ENCODE data around the gene IFNA7. TPM values are rescaled to one million over a fixed set of nuclear protein-coding genes. Genes with fewer than 3 reads are reported as not detected.
"Not testable (repeated sequence)": the region's sequence is repeated elsewhere in the genome, so short reads cannot be mapped to it uniquely, and the experiment has no call there.

IFNA7 gene
- total RNA-seq, 1 donor from 2014 or later = not detected

DNA sequence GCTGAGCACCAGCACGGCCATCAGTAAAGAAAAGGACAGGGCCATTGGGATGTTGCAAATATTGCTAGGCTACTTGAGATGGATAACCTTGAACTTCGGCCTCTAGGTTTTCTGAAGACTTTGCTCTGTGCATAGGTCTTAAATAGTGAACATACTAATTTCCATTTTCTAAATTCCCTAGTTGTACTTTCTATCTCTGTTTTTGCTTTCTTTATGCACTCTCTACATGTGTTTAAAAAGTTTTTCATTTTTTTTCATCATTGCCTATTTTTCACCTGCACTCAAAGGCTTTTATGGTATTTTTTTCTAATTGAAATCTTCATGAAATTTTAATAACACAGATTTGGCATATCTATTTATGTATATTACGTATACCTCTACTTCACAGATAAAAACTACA, 14.5 kb downstream of the IFNA7 start, which contains the start of gene IFNA4:
Gene IFNA4 (minus strand): TSS at position 101 of the 400 bp plus-strand sequence. CDS start 56 bp downstream, at position 45.
- intact Hi-C loops (cut with DNase I); DNase-seq (ENCODE audit: low spot score): not testable (repeated sequence)

DNA sequence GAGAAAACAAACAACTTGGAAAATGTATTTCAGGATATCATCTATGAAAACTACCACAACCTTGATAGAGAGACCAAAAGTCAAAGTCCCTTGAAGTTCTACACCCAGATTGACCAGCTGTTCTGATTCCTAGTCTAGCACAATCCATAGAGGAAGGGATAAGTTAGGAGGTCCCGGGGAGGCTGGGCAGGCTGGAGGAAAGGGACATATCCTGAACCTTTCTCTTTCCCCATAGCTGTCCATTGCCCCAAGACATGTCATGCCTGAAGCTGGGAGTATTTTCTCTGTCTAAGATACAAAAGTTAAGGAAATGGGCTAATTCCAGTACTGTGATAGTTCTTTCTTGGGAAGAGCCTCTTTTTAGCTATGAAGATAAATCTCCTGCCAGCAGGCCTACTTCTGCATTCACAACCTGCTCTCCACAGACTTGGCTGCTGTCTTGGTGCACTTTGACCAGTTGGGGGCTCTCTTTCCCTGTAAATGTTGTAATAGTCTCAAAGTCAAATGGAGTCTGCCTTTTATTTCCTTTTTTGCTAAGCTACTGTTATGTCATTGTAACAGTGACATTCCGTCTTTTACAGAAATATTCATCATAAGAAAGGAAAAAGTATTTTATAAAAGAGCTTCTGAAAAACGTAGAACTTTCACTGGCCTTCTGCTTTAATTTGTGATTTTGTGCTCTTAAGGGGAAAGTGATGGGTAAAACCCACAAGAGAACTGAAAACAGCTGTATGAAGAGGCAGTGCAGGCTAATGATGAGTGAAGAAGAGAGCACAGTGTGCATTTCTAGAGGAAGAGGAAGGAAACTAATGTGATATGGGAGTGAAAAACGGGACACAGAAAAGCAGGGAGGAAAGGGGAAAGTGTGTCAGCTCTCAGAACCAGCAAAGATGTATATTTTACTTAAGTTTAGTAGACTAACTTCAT, 18.9 kb downstream of the IFNA7 start:
- intact Hi-C loops (cut with DNase I); DNase-seq (ENCODE audit: low spot score): not testable (repeated sequence)

DNA sequence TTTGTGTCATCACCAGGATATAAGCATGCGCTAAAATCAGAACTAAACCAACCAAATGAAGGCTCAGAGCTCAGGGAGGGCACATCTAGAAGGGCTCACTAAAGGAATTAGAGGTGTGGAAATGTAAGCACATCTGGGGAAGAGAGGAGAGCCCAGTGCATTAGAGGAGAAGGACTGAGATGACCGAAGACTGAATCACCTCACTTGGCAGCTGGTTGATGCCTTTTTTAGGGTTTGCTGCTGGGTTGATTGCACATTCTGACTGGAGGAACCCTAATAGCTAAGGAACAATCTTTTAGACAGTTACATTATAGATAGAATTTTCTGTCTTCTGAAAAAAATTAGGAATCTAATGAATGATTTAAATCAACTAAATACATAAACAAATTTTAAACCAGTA, 27.3 kb downstream of the IFNA7 start:
- no peak for DNase-seq (ENCODE audit: low spot score)
- intact Hi-C loops (cut with DNase I) = no loop called here

DNA sequence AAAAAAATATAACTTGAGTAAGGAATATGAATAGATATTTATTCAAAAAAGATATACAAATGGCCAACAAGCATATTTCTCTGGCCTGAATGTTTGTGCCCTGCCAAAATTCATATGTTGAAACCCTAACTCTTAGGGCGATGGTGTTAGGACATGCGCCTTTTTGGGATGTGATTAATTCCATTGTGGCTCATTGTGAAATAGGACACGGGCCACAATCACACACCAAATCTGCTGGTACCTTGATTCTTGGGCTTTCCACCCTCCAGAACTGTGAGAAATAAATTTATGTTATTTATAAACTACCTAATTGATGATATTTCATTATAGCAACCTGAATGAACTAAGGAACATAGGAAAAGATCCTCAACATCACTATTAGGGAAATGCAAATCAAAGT, 29.8 kb downstream of the IFNA7 start:
- no peak for DNase-seq (ENCODE audit: low spot score)
- intact Hi-C loops (cut with DNase I) = no loop called here

DNA sequence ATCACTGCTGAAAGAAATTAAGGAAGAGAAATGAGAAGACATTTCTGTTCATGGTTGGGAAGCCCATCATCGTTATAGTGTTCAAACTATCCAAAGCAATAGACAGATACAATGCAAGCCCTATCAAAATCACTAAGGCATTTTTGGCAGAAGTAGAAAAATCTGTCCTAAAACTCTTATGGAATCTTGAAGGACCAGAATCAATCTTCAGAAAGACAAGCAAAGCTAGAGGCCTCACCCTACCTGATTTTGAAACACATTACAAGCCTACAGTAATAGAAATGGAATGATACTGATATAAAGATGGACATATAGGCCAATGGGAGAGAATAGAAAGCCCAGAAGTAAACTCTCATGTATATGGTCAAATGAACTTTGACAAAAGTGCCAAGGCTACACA, 30.7 kb downstream of the IFNA7 start:
- no peak for DNase-seq (ENCODE audit: low spot score)
- intact Hi-C loops (cut with DNase I) = no loop called here

DNA sequence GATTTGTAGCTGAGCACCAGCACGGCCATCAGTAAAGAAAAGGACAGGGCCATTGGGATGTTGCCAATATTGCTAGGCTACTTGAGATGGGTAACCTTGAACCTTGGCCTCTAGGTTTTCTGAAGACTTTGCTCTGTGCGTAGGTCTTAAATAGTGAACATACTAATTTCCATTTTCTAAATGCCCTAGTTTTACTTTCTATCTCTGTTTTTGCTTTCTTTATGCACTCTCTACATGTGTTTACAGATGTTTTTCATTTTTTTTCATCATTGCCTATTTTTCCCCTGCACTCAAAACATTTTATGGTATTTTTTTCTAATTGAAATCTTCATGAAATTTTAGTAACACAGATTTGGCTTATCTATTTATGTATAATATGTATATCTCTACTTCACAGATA, 35.4 kb downstream of the IFNA7 start, which contains the start of gene IFNA21:
Gene IFNA21 (minus strand): TSS at position 101 of the 400 bp plus-strand sequence. CDS start 48 bp downstream, at position 53.
- DNase-seq (ENCODE audit: low spot score); intact Hi-C loops (cut with DNase I): not testable (repeated sequence)

DNA sequence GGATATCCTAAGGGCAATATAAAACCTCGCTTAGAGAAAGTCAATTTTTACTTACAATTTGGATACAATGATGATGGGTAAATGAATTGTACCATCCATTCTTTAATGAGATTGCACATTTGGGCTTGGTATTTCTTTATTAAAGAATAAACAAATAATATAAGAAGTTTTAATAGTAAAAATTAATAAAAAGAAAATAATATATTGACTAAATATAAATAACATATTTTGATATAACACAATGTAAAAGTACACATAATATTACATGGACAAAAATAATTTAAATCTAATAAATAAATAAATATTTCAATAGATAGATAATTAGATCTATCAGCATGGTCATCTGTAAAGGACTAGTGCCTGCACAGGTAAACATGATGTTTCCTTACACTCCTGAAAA, 36.5 kb downstream of the IFNA7 start:
- DNase-seq (ENCODE audit: low spot score) = no peak
- intact Hi-C loops (cut with DNase I) = no loop called here

DNA sequence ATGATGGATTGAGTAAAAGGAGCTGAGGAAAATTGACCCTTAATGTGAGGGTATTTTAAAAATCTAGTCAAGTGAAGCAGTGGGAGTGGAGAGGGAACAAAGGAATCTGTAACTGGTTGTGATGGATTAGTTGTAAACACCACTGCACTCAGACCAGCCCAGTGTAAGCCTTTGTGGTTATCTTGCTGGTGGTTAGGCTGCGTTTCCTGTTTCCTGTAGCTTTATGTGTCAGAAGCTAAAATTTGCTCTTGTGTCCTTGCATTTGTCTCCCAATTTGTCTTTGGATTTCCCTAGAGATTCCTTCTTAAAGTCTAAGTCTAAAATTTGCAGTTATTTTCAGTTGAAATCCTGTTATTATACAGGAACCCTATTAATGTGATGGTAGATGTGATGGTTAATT, 41.8 kb downstream of the IFNA7 start:
- intact Hi-C loops (cut with DNase I) = no loop called here
- no peak for DNase-seq (ENCODE audit: low spot score)

DNA sequence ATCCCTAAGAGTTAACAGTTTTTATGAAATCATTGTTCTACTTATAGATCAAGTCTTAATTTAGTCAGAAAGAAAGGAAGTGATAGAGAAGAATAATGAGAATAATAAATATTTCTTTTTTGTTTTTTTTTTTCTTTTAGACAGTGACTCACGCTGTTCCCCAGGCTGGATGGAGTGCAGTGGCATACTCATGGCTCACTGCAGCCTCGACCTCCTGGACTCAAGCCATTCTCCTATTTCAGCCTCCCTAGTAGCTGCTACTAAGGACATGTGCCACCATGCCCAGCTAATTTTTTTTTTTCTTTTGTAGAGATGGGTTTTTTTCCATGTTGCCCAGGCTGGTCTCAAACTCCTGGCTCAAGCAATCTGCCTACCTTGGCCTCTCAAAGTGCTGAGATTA, 46.5 kb downstream of the IFNA7 start:
- intact Hi-C loops (cut with DNase I) = no loop called here
- DNase-seq (ENCODE audit: low spot score) = no peak

DNA sequence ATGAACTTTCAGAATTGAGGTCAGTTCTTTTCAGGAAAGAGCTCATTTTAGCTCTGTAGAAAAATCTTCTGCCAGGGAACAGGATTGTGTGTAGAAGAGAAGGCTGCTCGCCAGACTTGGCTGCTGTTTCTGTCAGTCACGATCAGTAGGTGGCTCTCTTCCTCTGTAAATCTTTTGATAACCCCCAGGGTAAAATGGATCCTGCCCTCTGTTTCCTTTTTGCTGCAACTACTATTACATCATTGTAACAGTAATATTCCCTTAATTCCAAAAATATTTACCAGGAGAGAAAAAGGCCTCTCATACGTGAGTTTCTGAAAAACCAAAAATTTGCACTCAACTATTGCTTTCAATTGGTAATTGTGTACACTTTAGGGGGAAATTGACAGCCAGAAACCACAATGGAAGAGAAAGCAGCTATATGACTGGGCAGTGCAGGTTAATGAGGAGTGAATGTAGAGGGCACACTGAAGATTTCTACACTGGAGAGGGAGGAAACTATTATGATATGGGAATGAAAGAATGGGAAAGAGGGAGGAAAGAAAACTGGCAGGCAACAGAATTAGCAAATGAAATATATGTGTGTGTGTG, 47.9 kb downstream of the IFNA7 start:
- intact Hi-C loops (cut with DNase I) = no loop called here
- no peak for DNase-seq (ENCODE audit: low spot score)

DNA sequence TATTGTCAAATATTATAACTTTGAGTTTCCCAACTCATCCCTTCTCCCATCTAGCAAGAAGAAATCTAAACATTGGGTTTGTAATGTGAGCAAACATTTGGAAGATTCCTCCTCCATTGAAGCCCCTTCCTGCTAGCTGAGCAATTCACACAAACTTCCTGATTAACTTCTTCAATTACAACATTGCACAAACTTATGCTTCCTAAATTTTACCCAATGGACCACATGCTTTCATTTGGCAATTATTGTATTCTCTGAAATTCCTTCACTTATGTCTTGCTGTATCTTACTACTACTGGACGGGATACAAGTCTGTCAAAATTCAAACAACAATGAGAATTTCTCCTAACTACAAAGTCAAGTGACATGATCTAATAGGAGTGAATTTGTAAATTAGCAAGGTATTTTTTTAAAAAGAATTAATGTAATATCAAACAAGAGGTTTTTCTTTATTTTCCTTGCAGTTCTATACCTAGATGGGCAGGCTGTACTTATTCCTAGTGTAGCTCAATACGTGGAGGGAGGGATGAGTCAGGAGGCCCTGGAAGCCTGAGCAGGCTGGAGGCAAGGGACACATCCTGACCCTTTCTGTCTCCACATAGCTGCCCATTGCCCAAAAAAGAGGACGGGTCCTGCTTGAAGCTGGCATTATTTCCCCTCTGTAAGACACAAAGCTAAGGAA, 48.5 kb downstream of the IFNA7 start:
- intact Hi-C loops (cut with DNase I) = no loop called here

More for the DNA sequence above, 48.5 kb downstream of the IFNA7 start:
- no peak for DNase-seq (ENCODE audit: low spot score)

Other genes with a start within 250 kb of the IFNA7 start
- 0.65 TPM for gene HACD4, start 170.6 kb downstream of the IFNA7 start, total RNA-seq
- not detected for gene IFNB1, start 124.3 kb downstream of the IFNA7 start, total RNA-seq
- gene IFNW1, start 60.4 kb downstream of the IFNA7 start, total RNA-seq = not detected
- gene IFNA21, start 35.5 kb downstream of the IFNA7 start, total RNA-seq = not detected
- not detected for gene IFNA4, start 14.6 kb downstream of the IFNA7 start, total RNA-seq
- gene IFNA10, start 4.9 kb upstream of the IFNA7 start, total RNA-seq = not detected
- gene IFNA16, start 15.1 kb upstream of the IFNA7 start, total RNA-seq = not detected
- gene IFNA17, start 26.0 kb upstream of the IFNA7 start, total RNA-seq = not detected
- gene IFNA14, start 37.8 kb upstream of the IFNA7 start, total RNA-seq = not detected
- not detected for gene IFNA5, start 103.1 kb upstream of the IFNA7 start, total RNA-seq
- gene KLHL9, start 133.2 kb upstream of the IFNA7 start, total RNA-seq = 12.5 TPM
- gene IFNA6, start 148.7 kb upstream of the IFNA7 start, total RNA-seq = not detected
- not detected for gene IFNA13, start 165.9 kb upstream of the IFNA7 start, total RNA-seq
- not detected for gene IFNA2, start 183.2 kb upstream of the IFNA7 start, total RNA-seq
- not detected for gene IFNA8, start 206.9 kb upstream of the IFNA7 start, total RNA-seq
- not detected for gene IFNA1, start 238.2 kb upstream of the IFNA7 start, total RNA-seq